Left colon (tissue), 2 donors: ENCODE results near the gene DAP3. TPM values are rescaled to one million over a fixed set of nuclear protein-coding genes. Genes with fewer than 3 reads are reported as not detected.
"Not testable (repeated sequence)": the region's sequence is repeated elsewhere in the genome, so short reads cannot be mapped to it uniquely, and the experiment has no call there.

Source experiments
- ATAC-seq: fragments of 200-7000 bp; cut with Tn5 transposase; one replicate; pipeline ENCODE4 v1.9.1; 2020; ENCODE audit warnings: mild to moderate bottlenecking, moderate library complexity
- DNase-seq, 2 donors: peaks; one replicate each; pipeline ENCODE4 v3.0.0-alpha.2; 2020
- intact Hi-C, 2 donors: fragments of 100-400 bp; cut with DNase I in 1 of 2; cut with micrococcal nuclease in 1 of 2; formaldehyde crosslinking; loops; one replicate each; pipeline versions ENCODE4 v1.11.2 to v1.14.0; 2022; cut with DNase I, micrococcal nuclease
- total RNA-seq, 2 donors: library from RNA; stranded (reverse); fragmentation: NEBNext Ultra II Directional; extraction: Animal tissue kit (Norgen Biotek cat#: 25700); gene quantifications; one replicate each; pipeline ENCODE4 v1.2.1, GENCODE V29; 2021
- donor health status: DM: no; HTN: no; CAD: no.
- donor health status: DM: yes; HTN: yes; CAD: no.

The DAP3 gene
- total RNA-seq, 2 donors from 2014 or later, result 67.2 to 84.3 TPM

DNA sequence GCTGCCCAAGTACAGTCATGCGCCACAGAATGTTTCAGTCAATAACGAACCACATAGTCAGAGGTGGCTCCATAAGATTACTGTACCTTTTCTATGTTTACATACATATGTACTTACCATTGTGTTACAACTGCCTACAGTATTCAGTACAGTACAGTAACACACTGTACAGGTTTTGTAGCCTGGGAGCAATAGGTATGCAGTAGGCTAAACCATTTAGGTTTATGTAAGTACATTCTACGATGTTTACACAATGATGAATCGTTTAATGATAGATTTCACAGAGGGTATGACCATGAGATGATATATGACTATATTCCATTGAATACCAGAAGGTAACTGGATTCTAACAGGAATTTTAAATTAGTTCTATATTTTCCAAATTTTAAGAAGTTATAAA lies 10.9 kb upstream of the DAP3 start:
- ATAC-seq (peak; percentile 54), DNase-seq (no peak)
- intact Hi-C loops, result no loop called here

DNA sequence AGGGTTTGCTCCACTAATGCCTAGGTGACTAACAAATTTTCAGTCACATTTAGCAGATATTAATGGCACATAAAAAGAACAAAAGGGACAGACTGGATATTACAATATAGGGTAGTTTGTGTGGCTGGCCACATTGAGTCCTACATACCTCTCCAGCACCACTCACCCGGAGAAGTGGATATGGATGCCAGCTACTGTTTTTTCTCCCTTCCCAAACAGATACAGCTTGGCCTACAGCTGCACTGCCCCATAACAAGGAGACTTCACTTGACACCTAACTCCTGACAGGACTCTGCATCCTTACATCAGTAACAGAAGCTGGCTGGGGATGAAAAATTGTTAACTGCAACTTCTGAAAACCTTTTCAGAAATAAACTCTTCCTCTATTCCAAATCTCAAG lies 9.9 kb upstream of the DAP3 start:
- ATAC-seq, intact Hi-C loops, DNase-seq: not testable (repeated sequence)

DNA sequence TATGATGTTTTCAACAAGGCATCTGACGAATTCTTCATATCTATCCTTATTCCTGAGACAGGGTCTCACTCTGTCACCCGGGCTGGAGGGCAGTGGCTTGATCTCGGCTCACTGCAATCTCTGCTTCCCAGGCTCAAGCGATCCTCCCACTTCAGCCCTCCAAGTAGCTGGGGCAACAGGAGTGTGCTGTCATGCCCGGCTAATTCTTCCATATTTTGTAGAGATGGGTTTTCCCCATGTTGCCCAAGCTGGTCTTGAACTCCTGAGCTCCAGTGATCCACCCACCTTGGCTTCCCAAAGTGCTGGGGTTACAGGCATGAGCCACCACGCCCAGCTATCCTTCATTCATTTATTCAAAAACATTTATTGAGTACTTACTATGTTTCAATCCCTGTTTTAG lies 8.4 kb upstream of the DAP3 start:
- DNase-seq (no peak), ATAC-seq (no peak)
- intact Hi-C loops, result no loop called here

GRCh38 chr1:155681776-155682175 lies 7.1 kb upstream of the DAP3 start:
- ATAC-seq, result no peak

DNA sequence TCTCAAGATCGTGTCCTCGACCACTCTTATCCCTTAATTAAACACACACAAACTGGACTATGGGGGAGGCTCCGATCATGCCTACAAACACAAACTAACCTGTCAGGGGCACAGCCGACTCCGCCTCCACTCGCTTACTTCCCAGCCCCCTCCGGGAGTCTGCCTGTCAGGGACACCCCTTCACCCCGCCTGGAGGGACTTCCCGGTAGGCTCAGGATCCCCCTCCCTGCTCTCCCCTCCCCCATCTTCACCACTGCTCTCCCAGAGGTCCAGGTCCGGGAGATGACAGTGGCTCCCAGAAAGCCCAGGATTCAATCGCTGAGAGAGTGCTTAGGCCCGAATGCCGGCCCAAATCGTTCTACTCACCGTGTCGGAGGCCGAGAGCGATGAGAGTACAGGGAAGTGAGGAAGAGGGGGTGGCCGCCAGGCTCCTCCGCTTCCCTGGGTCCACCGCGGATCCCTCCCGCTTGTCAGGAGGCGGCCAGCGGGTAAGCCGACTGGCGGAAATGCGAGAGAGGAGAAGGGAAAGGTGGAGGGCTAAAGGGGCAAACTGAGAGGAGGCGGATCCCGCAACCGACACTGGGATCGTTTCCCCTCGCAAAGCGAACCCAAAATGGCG lies 1.1 kb upstream of the DAP3 start:
- ATAC-seq (peak; percentile 52), DNase-seq (peak in 1 of 2 donors; percentile 55)
- intact Hi-C loops, result not testable (repeated sequence)

More at GRCh38 chr1:155681776-155682175, 7.1 kb upstream of the DAP3 start:
- no peak for DNase-seq
- intact Hi-C loops, result no loop called here

GRCh38 chr1:155688324-155689080 lies 389 bp upstream of the DAP3 start, which contains the start of gene YY1AP1:
YY1AP1 (minus strand) TSS chr1:155688774; CDS start chr1:155680436, 8,338 bp downstream.
- peak; percentile 92 to 94 for DNase-seq
- intact Hi-C loops, result no loop called here
- ATAC-seq, result peak; percentile 92

DNA sequence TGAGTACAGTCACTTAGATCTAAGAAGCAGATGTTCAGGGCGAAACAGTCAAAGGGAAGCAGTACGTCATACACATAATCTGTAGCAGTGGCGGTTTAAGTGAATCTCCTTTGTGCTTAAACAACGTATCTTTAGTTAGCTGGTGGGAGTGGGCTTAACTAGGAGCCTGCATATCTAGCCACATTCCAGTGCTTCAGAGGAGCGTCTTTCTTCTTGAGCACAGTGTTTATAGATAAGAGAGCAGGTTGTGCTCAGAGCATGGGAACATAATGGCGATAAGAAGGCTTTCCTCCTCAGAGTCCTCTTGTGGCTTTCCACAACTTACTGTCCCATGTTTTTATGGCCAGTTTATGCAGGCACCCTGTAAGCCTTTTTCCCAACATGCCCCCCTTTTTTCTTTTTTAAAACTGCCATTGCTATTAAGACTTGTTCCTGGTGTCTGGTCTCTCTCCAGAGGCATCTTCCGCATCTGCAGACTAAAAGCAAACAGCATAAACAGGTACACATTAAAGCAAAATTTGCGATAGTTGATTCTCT lies 3.2 kb downstream of the DAP3 start:
- ATAC-seq (no peak), DNase-seq (no peak)
- intact Hi-C loops, result no loop called here

- ATAC-seq, result no peak
- intact Hi-C loops, result no loop called here
- DNase-seq, result no peak
Measured at GRCh38 chr1:155694167-155694566, 5.3 kb downstream of the DAP3 start.

DNA sequence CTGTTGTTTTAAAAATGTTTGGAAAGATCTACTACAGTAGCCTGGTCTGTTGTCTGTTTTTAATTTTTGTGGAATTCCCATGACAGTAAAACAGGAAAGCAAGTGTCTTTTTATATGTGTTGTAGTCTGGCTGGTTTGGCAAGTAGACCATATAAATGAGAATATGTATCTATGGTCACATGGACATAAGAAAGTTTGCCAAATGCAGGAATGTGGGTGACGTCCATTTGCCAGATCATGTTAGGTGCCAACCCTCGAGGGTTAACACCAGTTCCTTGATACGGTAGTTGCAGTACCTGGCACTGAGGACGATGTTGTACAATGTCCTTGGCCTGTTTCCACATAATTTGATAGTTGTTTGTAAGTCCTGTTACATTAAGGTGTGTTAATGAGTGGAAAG lies 6.2 kb downstream of the DAP3 start:
- ATAC-seq (peak; percentile 18), DNase-seq (no peak)
- intact Hi-C loops, result no loop called here

GRCh38 chr1:155695608-155696007 lies 6.7 kb downstream of the DAP3 start:
- DNase-seq (no peak), ATAC-seq (no peak)
- intact Hi-C loops, result no loop called here

- no peak for DNase-seq
- ATAC-seq, result no peak
- intact Hi-C loops, result no loop called here
Measured at GRCh38 chr1:155696524-155696923, 7.6 kb downstream of the DAP3 start.

DNA sequence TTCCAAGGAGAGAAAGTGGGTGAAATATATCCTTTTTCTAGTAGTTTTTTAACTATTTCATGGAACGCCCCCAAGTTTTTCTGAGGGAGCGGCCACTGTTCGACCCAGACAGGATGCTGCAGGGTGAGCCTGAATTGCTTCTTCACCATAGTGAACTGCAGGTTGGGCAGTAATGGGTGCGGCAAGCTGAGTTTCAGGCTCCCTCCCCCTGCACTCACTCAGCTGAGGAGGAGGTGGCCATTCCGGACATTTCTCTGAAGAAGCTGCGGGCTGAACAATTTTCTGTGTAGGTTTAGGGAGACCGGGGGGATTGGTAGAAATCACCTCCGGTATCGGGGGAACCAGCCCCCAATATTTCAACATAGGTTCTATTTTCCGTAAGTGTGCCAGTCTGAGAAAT lies 8.2 kb downstream of the DAP3 start:
- intact Hi-C loops, result no loop called here
- DNase-seq, result no peak
- ATAC-seq, result no peak

GRCh38 chr1:155697616-155698015 lies 8.7 kb downstream of the DAP3 start:
- DNase-seq, intact Hi-C loops, ATAC-seq: not testable (repeated sequence)

DNA sequence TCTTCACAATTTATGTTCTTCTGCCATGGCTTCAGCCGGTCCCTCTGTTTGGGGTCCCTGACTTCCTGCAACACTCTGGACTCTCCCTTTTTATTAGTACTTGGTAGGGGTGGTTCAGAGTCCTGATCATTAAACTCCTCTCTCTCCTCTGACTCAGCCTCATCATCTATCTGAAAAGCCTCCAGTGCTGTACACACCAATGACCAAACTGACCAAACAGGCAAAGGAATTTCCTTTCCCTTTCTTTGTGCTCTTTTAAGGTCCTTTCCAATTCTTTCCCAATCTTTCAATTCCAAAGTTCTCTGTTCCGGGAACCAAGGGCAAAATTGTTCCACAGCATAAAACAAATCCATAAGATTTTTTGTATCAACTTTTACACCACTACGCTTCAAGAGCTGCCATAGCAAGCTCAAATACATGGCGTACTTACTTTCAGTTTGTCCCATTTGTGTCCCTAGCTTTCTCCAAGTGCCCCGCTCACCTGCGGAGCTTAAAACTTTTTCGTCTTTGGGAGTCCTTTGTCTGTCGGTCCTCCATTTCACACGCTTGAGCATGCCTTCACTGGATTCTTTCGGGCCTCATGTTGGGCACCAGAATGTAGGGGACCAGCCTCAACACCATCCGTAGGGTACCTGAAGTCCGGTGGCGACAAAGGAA lies 9.6 kb downstream of the DAP3 start:
- ATAC-seq (no peak), DNase-seq (no peak)
- intact Hi-C loops, result no loop called here

GRCh38 chr1:155699062-155699461 lies 10.2 kb downstream of the DAP3 start:
- DNase-seq, ATAC-seq, intact Hi-C loops: not testable (repeated sequence)

DNA sequence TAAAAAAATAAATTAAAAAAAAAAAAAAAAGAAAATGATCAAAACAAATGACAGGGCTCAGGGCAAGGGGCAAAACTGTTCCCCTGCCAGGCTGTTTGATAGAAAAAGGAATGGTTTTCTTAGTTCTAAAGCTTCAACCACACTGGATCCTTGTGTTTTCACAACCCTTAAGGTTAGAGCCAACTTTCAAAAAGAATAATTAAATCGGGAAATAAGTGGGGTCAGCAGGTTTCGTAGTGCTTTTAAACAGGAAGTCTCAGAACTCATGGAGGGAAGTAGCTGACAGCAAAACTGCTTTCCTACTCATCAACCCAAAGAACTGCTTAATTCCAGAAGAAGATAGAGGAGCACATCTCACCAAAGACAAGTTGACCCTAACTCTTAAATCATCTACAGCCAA lies 12.8 kb downstream of the DAP3 start:
- not testable (repeated sequence) for ATAC-seq

GRCh38 chr1:155703216-155703615 lies 14.3 kb downstream of the DAP3 start:
- ATAC-seq (no peak), DNase-seq (no peak)
- intact Hi-C loops, result no loop called here

More for the DNA sequence above, 12.8 kb downstream of the DAP3 start:
- DNase-seq, intact Hi-C loops: not testable (repeated sequence)

DNA sequence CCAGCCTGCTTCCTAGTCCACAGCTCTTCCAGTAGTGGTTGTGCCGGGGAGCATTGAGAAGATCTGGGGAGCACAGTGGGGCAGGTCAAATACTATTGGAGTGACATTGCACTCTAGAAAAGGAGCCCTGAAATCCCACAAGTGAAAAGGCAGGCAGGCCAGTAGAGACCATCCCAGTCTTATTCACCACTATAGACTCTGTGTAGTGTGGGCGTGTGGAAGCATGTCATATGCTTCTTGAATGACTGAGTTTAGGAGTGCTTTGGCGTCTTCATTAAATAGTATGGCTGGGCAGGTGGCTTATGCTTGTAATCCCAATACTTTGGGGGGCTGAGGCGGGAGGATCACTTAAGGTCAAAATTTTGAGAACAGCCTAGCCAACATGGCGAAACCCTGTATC lies 15.5 kb downstream of the DAP3 start:
- intact Hi-C loops, DNase-seq, ATAC-seq: not testable (repeated sequence)

GRCh38 chr1:155706139-155706538 lies 17.2 kb downstream of the DAP3 start:
- intact Hi-C loops, result no loop called here
- DNase-seq, result no peak
- peak; percentile 72 for ATAC-seq

DNA sequence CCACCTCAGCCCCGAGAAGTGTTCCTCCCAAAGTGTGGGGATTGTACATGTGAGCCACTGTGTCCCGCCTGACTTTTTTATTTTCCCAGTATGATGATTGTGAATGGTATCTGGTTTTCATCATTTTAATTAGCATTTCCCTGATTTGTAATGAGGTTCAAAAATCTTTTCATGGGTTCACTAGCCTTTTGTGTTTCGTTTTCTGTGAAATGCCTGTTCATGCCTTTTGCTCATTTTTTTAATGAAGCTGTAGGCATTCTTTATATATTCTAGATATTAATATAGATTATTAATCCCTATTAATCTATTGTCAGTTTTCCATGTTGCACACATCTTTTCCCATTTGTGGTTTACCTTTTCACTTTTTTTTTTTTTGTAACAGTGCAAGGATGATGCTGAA lies 20.5 kb downstream of the DAP3 start:
- DNase-seq, result no peak
- intact Hi-C loops, result no loop called here
- no peak for ATAC-seq
